Measurements from ENCODE around the gene TNFRSF12A. TPM values are rescaled to one million over a fixed set of nuclear protein-coding genes. Genes with fewer than 3 reads are reported as not detected.

TNFRSF12A gene
- total and polyA plus RNA-seq, 3 donors from 2014 or later = 12.8 to 33.4 (median 16.8) TPM

DNA sequence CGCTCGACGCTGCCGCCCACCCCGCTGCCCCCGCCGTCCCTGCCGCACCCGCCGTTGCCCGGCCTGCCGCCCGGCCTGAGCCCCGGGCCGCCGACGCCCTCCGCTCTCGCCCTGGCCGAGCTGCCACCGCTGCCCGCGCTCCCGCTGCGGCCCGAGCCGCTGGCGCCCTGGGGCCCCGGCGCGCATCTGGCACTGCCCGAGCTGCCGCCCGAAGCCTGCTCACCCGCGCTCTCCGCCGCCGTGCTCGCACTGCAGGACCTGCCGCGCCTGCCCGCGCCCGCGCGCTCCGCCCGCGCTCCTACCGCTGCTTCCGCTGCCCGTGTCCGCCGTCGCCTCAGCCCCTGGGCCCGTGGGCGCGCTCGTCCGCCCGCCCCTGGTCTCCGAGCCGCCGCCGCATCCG lies 15.8 kb upstream of the TNFRSF12A start:
- Histone ChIP-seq H3K4me1 (peaks cover 4% of the 10 kb centered on the region), H3K4me3 (no peak overlapping the region), H3K9me3 (no peaks in the 10 kb centered on the region), H3K27ac (no peak overlapping the region), H3K27me3 (no peaks in the 10 kb centered on the region), H3K36me3 (ENCODE audit: low read depth, missing control alignments) (no peaks in the 10 kb centered on the region)
- intact Hi-C loops (cut with DNase I; ENCODE audit: low total_unique reads) = no loop called here
- no peak for TF ChIP-seq CTCF (IDR thresholded peaks at IDR 0.05)
- no peak for TF ChIP-seq POLR2A (IDR thresholded peaks at IDR 0.05)
- 0% methylated on average over 3 to 11 of the region's 67 CpGs for WGBS, 2 donors
- DNase-seq = no peak

- Histone ChIP-seq H3K27me3 (no peaks in the 10 kb centered on the region), H3K27ac (no peak overlapping the region), H3K9me3 (no peaks in the 10 kb centered on the region), H3K4me1 (peaks cover 4% of the 10 kb centered on the region), H3K36me3 (ENCODE audit: low read depth, missing control alignments) (no peaks in the 10 kb centered on the region), H3K4me3 (no peak overlapping the region)
- no peak for TF ChIP-seq POLR2A (IDR thresholded peaks at IDR 0.05)
- TF ChIP-seq CTCF (IDR thresholded peaks at IDR 0.05) = no peak
- 2 to 8% methylated on average over 16 to 21 of the region's 25 CpGs for WGBS, 2 donors
- no peak for DNase-seq
- intact Hi-C loops (cut with DNase I; ENCODE audit: low total_unique reads) = no loop called here
These were observed 15.3 kb upstream of the TNFRSF12A start for GRCh38 chr16:3004781-3005284.

DNA sequence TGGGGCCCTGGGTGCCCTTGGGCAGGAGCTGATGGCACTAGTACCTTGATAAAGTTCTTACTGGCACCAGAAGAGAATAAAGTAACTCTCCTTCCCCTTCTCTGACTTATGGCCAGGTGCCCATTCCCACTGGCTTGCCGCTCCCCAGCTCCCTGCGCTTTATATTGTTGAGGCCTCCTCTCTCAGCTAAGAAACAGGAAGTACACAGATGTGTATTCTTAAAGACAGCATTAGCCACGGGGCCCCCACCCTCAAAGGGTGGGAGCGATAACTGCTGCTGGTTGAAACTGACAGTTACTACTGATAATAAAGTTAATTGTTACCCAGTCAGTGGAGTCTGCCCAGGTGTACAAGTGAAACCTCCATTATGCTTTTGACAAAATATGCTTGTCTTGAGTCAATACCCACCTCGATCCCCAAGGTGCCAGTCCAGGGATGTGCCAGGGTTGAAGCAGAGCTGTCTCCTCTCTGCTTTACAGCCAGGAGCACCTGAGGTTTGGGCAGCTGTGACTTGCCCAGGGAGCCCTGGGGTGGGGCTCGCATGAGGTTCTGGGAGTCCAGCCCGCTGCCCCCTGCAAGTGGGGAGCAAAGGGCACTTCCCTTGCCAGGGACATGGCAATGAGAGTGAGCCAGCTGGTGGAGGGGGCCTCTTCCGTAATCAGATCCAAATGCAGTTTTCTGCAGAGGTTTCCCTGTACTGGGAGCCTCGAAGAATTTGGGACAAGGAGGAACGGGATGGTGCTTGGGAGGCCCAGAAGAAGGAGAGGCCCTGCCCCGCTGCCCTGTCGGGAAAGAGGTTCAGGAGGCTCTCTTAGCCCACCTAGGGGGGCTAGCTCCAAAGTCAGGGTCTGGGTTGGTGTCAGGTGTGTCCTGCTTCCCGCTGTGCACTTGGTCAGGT lies 12.9 kb upstream of the TNFRSF12A start:
- H3K27me3 ChIP-seq = no peaks in the 10 kb centered on the region
- H3K36me3 ChIP-seq (ENCODE audit: low read depth, missing control alignments) = no peaks in the 10 kb centered on the region
- no peaks in the 10 kb centered on the region for H3K9me3 ChIP-seq
- no peak for DNase-seq
- TF ChIP-seq CTCF (IDR thresholded peaks at IDR 0.05) = no peak
- TF ChIP-seq POLR2A (IDR thresholded peaks at IDR 0.05) = no peak
- no peak overlapping the region for H3K4me3 ChIP-seq
- 74 to 79% methylated on average over 11 to 13 of the region's 13 CpGs for WGBS, 2 donors
- peaks cover 4% of the 10 kb centered on the region for H3K4me1 ChIP-seq
- no peak overlapping the region for H3K27ac ChIP-seq
- intact Hi-C loops (cut with DNase I; ENCODE audit: low total_unique reads) = no loop called here

GRCh38 chr16:3007957-3008689 lies 12.0 kb upstream of the TNFRSF12A start:
- DNase-seq = no peak
- H3K27me3 ChIP-seq = no peaks in the 10 kb centered on the region
- no peak for TF ChIP-seq CTCF (IDR thresholded peaks at IDR 0.05)
- TF ChIP-seq POLR2A (IDR thresholded peaks at IDR 0.05) = no peak
- intact Hi-C loops (cut with DNase I; ENCODE audit: low total_unique reads) = no loop called here
- no peak overlapping the region for H3K27ac ChIP-seq
- no peak overlapping the region for H3K4me3 ChIP-seq
- WGBS, 2 donors = 43 to 55% methylated on average over 14 to 17 of the region's 17 CpGs
- H3K9me3 ChIP-seq = no peaks in the 10 kb centered on the region
- no peaks in the 10 kb centered on the region for H3K36me3 ChIP-seq (ENCODE audit: low read depth, missing control alignments)
- peaks cover 4% of the 10 kb centered on the region for H3K4me1 ChIP-seq
